NCI-H1694 treated with DMSO at 0.1 percent for 48 hours (cell line): ENCODE data around the gene GNE.

ENCODE experiments used
- DNase-seq: peaks from one replicate; lab custom pipeline; 2025; lab: John Stamatoyannopoulos, UW

The GNE gene

GRCh38 chr9:36169166-36169565 lies 89.1 kb downstream of the GNE start, which contains the start of gene CCIN:
TSS of gene CCIN (plus strand) at chr9:36169388. CDS start at chr9:36169503, 115 bp downstream.
- DNase-seq, result no peak

- DNase-seq, result peak; percentile 56
These were observed 91.9 kb downstream of the GNE start for GRCh38 chr9:36166168-36166927.

GRCh38 chr9:36165826-36166167 lies 92.5 kb downstream of the GNE start:
- DNase-seq, result no peak

GRCh38 chr9:36164989-36165388 lies 93.3 kb downstream of the GNE start:
- DNase-seq, result no peak
